Eye (tissue), 1 donor: ENCODE data around the gene SYVN1.
A peak's percentile ranks its signal among the peaks of the same experiment; 100 is the strongest.

Experiments
- DNase-seq: peaks from one replicate; pipeline ENCODE4 v3.0.0-alpha.2; 2015

Gene SYVN1

GRCh38 chr11:65085446-65085845 lies 48.9 kb downstream of the SYVN1 start:
- no peak for DNase-seq

GRCh38 chr11:65084598-65085375 lies 49.5 kb downstream of the SYVN1 start:
- DNase-seq = no peak

DNA sequence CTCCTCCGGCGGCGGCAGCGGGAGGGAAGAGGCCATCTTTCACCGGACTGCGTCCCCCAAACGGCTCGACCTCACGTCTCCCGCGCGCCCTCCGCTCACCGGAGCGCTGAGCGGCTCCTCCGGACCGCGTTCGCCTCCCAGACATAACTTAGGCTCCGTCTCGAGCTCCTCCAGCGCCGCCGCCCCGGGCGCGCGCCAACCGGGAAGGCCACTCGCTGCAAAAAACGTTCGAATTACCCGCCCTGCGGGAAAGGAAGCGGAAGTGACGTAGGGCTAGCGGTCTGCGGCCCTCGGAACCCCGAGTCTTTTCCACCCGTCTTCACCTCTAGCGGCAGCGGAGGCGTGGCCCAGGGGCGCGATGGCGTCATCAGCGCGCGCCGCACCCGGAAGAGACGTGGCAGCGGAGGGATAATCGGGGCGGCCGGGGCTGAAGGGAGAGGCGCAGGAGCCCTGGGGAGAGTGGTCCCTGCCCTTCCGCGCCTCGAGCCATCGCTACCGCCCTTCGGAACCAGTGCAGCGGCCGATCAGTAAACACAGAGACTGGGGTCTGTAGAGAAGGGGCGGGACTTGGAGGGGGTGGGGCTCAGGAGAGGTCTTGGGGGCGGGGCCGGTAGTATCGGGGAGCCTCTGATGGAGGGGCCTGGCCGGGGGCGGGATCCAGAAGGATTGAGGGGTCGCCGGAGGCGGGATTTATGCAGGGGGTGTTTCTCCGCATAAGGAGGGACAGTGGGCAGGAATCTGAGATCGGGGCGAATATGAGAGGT lies 50.3 kb downstream of the SYVN1 start, which contains the start of the genes CDCA5 and ZFPL1:
Gene CDCA5 (minus strand): TSS at position 207 of the 764 bp plus-strand sequence. CDS start 62 bp downstream, at position 145.
Gene ZFPL1 (plus strand): TSS at position 389 of the 764 bp plus-strand sequence. CDS start 477 bp downstream, outside the sequence.
- DNase-seq = peak; percentile 98

DNA sequence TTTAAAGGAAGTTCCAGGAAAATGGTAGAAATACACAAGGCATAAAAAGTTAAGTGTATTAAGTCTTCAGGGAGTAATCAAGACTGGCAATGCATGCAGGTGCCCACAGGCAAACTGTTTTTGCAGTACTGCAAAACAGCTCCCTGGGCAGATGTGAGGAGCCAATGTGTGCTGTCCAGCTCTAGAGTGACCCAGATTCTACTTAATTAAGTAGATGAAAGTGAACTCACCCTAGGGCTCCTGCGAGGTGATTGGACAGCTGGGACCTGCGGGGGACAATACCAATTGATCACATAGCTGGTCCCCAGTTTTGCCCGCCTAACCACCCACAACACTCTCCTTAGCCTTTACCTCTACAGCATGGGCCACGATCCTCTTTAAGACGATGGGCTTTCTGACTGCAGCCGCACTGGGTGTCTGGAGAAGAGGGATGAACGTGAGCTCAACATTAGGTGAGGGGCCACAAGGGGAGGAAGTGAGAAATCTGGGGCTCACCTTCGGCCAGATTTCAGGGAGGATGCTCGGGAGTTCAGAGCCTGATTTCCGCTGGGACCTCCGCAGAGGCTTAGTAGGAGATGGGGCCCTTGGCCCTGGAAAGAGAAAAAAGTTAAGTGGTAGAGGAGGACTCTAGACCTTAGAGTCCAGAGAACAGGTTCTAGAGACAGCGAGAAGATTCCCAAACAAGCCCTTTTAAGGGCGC lies 51.0 kb downstream of the SYVN1 start:
- no peak for DNase-seq

DNA sequence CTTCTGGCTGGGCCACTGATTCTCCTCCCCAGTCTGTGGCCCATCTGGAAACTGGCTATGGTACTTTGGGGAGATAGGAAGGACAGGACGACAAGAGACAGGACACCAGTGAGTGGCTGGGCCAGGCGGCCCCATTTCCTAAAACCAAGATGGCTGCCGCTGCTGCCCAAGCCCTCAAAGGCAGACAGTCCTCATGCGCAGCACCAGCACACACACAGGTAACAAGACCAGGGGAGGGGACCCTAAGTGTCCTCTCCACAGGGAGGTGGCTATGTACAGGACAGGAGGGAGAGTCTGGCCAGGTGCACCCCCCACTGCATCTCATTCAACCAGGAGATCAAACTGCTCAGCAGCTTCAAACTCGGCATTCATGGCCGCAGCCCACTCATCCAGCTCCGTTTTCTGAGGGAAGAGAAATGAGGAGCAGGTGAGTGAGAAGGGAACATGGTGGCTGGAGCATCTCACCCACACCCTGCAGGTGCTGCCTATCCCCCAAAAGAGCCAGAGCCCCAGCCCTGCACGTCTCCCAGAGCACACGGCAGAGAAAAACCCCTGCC lies 55.5 kb downstream of the SYVN1 start:
- no peak for DNase-seq

DNA sequence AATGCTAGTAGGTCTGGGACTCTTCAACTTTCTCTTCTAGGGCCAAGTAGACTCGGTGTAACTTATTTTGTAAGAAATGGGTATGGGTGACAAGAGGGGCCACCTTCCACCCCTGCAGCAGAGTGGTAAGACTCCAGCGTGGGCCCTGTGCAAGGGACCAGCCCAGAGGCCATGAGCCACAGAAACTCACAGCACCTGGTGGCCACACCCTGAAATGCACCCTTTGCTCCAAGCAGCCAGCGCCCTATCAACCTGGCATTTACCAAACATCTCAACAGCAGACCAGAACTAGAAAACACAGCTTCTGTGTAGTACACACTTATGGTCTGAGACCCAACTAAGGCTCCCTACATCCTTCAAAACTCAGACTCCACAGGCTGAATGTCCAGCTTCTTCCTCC lies 56.2 kb downstream of the SYVN1 start:
- peak; percentile 29 for DNase-seq

GRCh38 chr11:65077451-65077850 lies 56.9 kb downstream of the SYVN1 start:
- DNase-seq = no peak
